Neural progenitor cell (in vitro differentiated cells): ENCODE results near the gene WIZ. TPM values are rescaled to one million over a fixed set of nuclear protein-coding genes. Genes with fewer than 3 reads are reported as not detected.
A peak's percentile ranks its signal among the peaks of the same experiment; 100 is the strongest.

ENCODE experiments used
- DNase-seq: peaks from one replicate; pipeline ENCODE4 v3.0.0-alpha.2; 2016; ENCODE audit warnings: low spot score
- H2AFZ ChIP-seq: fragments of 200-600 bp; sonication (generic); replicated peaks from 2 replicates; pipeline ENCODE4 v1.6.1; 2016; ENCODE audit warnings: antibody characterized with exemption
- H3F3A ChIP-seq: fragments of 200-600 bp; sonication (generic); 2 replicates; pipeline ENCODE4 v1.6.1; 2016; ENCODE audit warnings: antibody characterized with exemption, low read depth
- H3K27ac ChIP-seq: fragments of 200-600 bp; sonication (generic); 2 replicates; pipeline ENCODE4 v1.5.1; 2016; ENCODE audit warnings: mild to moderate bottlenecking
- H3K27me3 ChIP-seq: fragments of 200-600 bp; sonication (generic); 2 replicates; pipeline ENCODE4 v1.6.1; 2016; ENCODE audit warnings: mild to moderate bottlenecking, moderate library complexity
- H3K36me3 ChIP-seq: fragments of 200-600 bp; sonication (generic); 2 replicates; pipeline ENCODE4 v1.5.1; 2016
- H3K4me1 ChIP-seq: fragments of 200-600 bp; sonication (generic); 2 replicates; pipeline ENCODE4 v1.6.1; 2016; ENCODE audit warnings: mixed run types
- H3K4me2 ChIP-seq: fragments of 200-600 bp; sonication (generic); 2 replicates; pipeline ENCODE4 v1.6.1; 2016
- H3K4me3 ChIP-seq: fragments of 200-600 bp; sonication (generic); 2 replicates; pipeline ENCODE4 v1.5.1; 2016
- H3K79me2 ChIP-seq: fragments of 200-600 bp; sonication (generic); 2 replicates; pipeline ENCODE4 v1.6.1; 2016; ENCODE audit warnings: low read depth
- H3K9ac ChIP-seq: fragments of 200-600 bp; sonication (generic); 2 replicates; pipeline ENCODE4 v1.6.1; 2016
- H3K9me3 ChIP-seq: fragments of 200-600 bp; sonication (generic); 2 replicates; pipeline ENCODE4 v1.5.1; 2016; ENCODE audit warnings: low read depth
- H4K20me1 ChIP-seq: fragments of 200-600 bp; sonication (generic); 2 replicates; pipeline ENCODE4 v1.6.1; 2016; ENCODE audit warnings: low read depth
- H3K27ac Mint-ChIP-seq: 3 replicates; pipeline ENCODE4 v1.8.0; 2021; ENCODE audit warnings: mixed read lengths
- H3K27me3 Mint-ChIP-seq: 2 replicates; pipeline ENCODE4 v1.8.0; 2022; ENCODE audit warnings: low read depth, mild to moderate bottlenecking, inconsistent platforms, moderate library complexity, mixed read lengths; ENCODE audit not compliant: insufficient read depth
- H3K36me3 Mint-ChIP-seq: 3 replicates; pipeline ENCODE4 v1.8.0; 2021; ENCODE audit warnings: mixed read lengths
- H3K4me1 Mint-ChIP-seq: 3 replicates; pipeline ENCODE4 v1.8.0; 2021; ENCODE audit warnings: mixed read lengths
- H3K4me3 Mint-ChIP-seq: 3 replicates; pipeline ENCODE4 v1.8.0; 2021; ENCODE audit warnings: mild to moderate bottlenecking, moderate library complexity, mixed read lengths
- H3K9me3 Mint-ChIP-seq: 3 replicates; pipeline ENCODE4 v1.8.0; 2020; ENCODE audit warnings: mixed read lengths
- CTCF ChIP-seq: fragments of 200-600 bp; sonication (generic); IDR thresholded peaks from 2 replicates; pipeline ENCODE4 v1.5.1; 2017; ENCODE audit warnings: antibody characterized with exemption, mild to moderate bottlenecking
- EZH2 ChIP-seq: fragments of 200-600 bp; sonication (generic); IDR thresholded peaks from 2 replicates; pipeline ENCODE4 v1.6.1; 2017; ENCODE audit warnings: antibody characterized with exemption, mild to moderate bottlenecking, moderate library complexity
- EZH2phosphoT487 ChIP-seq: fragments of 200-600 bp; sonication (generic); IDR thresholded peaks from 2 replicates; pipeline ENCODE4 v1.6.1; 2017; ENCODE audit warnings: antibody characterized with exemption
- total RNA-seq: library from RNA; depleted of rRNA; stranded (reverse); fragments of >200 nt; gene quantifications from 2 replicates; pipeline ENCODE4 v1.2.3, GENCODE V29; 2015; ENCODE audit warnings: low replicate concordance

Gene WIZ
- total RNA-seq, 1 donor from 2014 or later = 9.1 TPM

- peaks cover 42% of the 10 kb centered on the region for H3F3A ChIP-seq
- Mint-ChIP-seq H3K36me3 (peaks cover 2% of the 10 kb centered on the region), H3K4me3 (peak overlapping the region; percentile 85), H3K4me1 (peaks cover 20% of the 10 kb centered on the region), H3K27ac (peak overlapping the region; percentile 18), H3K27me3 (peaks cover 33% of the 10 kb centered on the region), H3K9me3 (no peaks in the 10 kb centered on the region)
- H3K9ac ChIP-seq = no peak overlapping the region
- no peaks in the 10 kb centered on the region for H3K79me2 ChIP-seq
- H3K27me3 ChIP-seq = peaks cover 32% of the 10 kb centered on the region
- H4K20me1 ChIP-seq = peaks cover 15% of the 10 kb centered on the region
- H2AFZ ChIP-seq = no peak overlapping the region
- no peak overlapping the region for H3K4me3 ChIP-seq
- no peaks in the 10 kb centered on the region for H3K36me3 ChIP-seq
- no peak overlapping the region for H3K27ac ChIP-seq
- peaks cover 7% of the 10 kb centered on the region for H3K4me1 ChIP-seq
- peak overlapping the region; percentile 31 for H3K4me2 ChIP-seq
- TF ChIP-seq EZH2phosphoT487 (no peak), CTCF (no peak), EZH2 (no peak)
- no peaks in the 10 kb centered on the region for H3K9me3 ChIP-seq
- DNase-seq = no peak
Measured at GRCh38 chr19:15450528-15450890, 753 bp upstream of the WIZ start.

- Histone ChIP-seq H3K4me2 (peak overlapping the region; percentile 100), H4K20me1 (peaks cover 8% of the 10 kb centered on the region), H3K36me3 (no peaks in the 10 kb centered on the region), H3K4me1 (peaks cover 7% of the 10 kb centered on the region), H3K9ac (no peak overlapping the region), H3K9me3 (no peaks in the 10 kb centered on the region), H3K27me3 (peaks cover 17% of the 10 kb centered on the region), H2AFZ (peak overlapping the region; percentile 85), H3K4me3 (peak overlapping the region; percentile 90), H3K27ac (no peak overlapping the region), H3K79me2 (no peaks in the 10 kb centered on the region), H3F3A (peaks cover 42% of the 10 kb centered on the region)
- TF ChIP-seq EZH2 (peak; percentile 43), EZH2phosphoT487 (no peak), CTCF (no peak)
- Mint-ChIP-seq H3K4me3 (peak overlapping the region; percentile 85), H3K4me1 (peaks cover 16% of the 10 kb centered on the region), H3K27me3 (peaks cover 22% of the 10 kb centered on the region), H3K27ac (peak overlapping the region; percentile 47), H3K9me3 (no peaks in the 10 kb centered on the region), H3K36me3 (peaks cover 2% of the 10 kb centered on the region)
- DNase-seq = peak; percentile 42
Measured at GRCh38 chr19:15448778-15449619, 757 bp downstream of the WIZ start.

DNA sequence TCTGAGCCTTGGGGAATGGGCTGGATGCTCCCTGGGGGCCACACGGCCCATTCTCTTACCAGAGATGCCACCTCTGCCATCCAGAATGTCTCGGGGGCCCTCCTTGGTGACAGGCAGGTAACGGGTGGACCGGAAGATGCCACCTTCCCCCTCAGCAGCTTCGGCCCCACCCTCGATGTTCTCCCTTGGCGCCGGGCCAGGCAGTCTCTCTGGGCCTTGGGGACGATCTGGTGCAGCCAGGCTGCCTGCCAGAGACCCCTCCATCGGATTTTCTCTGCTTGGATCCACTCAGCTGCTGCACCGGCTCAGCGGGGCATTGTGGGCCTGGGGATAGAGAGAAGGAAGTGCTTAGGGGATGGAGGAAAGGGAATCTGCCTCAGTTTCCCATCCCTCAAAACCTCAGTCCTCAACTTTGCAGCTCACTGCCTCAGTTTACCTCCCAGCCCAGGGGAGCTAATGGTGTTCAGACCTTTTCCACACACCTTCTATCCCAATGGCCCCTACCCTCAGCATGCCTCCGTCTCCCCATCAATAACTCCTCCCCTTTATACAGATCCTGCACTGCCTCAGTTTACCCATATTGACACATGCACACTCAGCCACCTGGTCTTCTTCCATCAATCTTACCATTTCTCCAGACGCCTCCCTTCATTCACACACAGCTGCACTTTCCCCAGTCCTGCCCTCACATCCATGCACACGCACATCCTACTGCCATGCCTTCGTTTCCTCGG lies 1.5 kb downstream of the WIZ start:
- Histone ChIP-seq H4K20me1 (peaks cover 2% of the 10 kb centered on the region), H3K9me3 (no peaks in the 10 kb centered on the region), H3K4me1 (peaks cover 7% of the 10 kb centered on the region), H3K4me2 (peak overlapping the region; percentile 100), H3K79me2 (no peaks in the 10 kb centered on the region), H3K9ac (no peak overlapping the region), H3K27ac (no peak overlapping the region), H3K36me3 (no peaks in the 10 kb centered on the region), H3K4me3 (peak overlapping the region; percentile 90), H3K27me3 (peaks cover 9% of the 10 kb centered on the region), H3F3A (peaks cover 40% of the 10 kb centered on the region), H2AFZ (no peak overlapping the region)
- no peak overlapping the region for H3K27ac Mint-ChIP-seq
- peak overlapping the region; percentile 85 for H3K4me3 Mint-ChIP-seq
- peaks cover 11% of the 10 kb centered on the region for H3K4me1 Mint-ChIP-seq
- H3K9me3 Mint-ChIP-seq = no peaks in the 10 kb centered on the region
- TF ChIP-seq CTCF (no peak), EZH2 (no peak), EZH2phosphoT487 (no peak)
- peaks cover 2% of the 10 kb centered on the region for H3K36me3 Mint-ChIP-seq
- peaks cover 19% of the 10 kb centered on the region for H3K27me3 Mint-ChIP-seq
- no peak for DNase-seq
